ENCODE results near the gene OOEP. TPM values are rescaled to one million over a fixed set of nuclear protein-coding genes. Genes with fewer than 3 reads are reported as not detected.

Gene OOEP
- not detected for total RNA-seq
- under 1 TPM in 1 of 3 donors, not detected in 2; 0.15 TPM for polyA plus RNA-seq
- long read RNA-seq, donor 1 = 0 reads
- long read RNA-seq, donor 2 = 0 reads

DNA sequence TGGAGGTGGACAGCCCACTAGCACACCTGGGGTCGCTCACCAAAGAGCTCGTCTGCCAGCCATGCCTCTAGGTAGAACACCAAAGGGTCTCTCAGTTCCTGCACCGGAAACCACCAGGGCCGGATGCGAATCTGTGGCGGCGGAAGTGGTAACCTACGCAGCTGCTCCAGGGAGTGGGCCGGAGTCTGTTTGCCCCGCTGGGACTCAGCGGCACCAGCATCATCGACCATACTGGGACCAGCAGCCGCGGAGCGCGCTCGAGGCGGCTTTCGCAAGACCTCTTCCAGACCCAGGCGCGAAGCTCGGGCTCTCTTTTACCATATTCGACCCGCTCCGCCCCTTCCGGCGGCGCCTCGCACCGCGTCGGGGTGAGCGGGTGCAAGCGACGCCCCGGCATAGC is at the start of gene OOEP:
OOEP (minus strand) TSS at position 335 of the 400 bp plus-strand sequence; CDS start at position 230, 105 bp downstream.
- 97% methylated on average over 36 of the region's 36 CpGs for WGBS, 3 donors
- H3K27me3 ChIP-seq (ENCODE audit: insufficient read depth in 3 of 3, low read length in 2 of 3) = no peaks in the 10 kb centered on the region
- H3K36me3 ChIP-seq (ENCODE audit: insufficient read depth in 1 of 2, low read depth in 1 of 2) = no peaks in the 10 kb centered on the region
- ATAC-seq = no peak
- H3K27ac ChIP-seq = no peak within 1 kb of the TSS
- no peak within 1 kb of the TSS for H3K4me3 ChIP-seq
- intact Hi-C loops (cut with DNase I) = no loop called here
- DNase-seq = no peak
- TF ChIP-seq, protein P1, sequence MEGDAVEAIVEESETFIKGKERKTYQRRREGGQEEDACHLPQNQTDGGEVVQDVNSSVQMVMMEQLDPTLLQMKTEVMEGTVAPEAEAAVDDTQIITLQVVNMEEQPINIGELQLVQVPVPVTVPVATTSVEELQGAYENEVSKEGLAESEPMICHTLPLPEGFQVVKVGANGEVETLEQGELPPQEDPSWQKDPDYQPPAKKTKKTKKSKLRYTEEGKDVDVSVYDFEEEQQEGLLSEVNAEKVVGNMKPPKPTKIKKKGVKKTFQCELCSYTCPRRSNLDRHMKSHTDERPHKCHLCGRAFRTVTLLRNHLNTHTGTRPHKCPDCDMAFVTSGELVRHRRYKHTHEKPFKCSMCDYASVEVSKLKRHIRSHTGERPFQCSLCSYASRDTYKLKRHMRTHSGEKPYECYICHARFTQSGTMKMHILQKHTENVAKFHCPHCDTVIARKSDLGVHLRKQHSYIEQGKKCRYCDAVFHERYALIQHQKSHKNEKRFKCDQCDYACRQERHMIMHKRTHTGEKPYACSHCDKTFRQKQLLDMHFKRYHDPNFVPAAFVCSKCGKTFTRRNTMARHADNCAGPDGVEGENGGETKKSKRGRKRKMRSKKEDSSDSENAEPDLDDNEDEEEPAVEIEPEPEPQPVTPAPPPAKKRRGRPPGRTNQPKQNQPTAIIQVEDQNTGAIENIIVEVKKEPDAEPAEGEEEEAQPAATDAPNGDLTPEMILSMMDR (IDR thresholded peaks at IDR 0.05) = no peak
- H3K4me1 ChIP-seq = no peaks in the 10 kb centered on the region
- no peaks in the 10 kb centered on the region for H3K9me3 ChIP-seq

DNA sequence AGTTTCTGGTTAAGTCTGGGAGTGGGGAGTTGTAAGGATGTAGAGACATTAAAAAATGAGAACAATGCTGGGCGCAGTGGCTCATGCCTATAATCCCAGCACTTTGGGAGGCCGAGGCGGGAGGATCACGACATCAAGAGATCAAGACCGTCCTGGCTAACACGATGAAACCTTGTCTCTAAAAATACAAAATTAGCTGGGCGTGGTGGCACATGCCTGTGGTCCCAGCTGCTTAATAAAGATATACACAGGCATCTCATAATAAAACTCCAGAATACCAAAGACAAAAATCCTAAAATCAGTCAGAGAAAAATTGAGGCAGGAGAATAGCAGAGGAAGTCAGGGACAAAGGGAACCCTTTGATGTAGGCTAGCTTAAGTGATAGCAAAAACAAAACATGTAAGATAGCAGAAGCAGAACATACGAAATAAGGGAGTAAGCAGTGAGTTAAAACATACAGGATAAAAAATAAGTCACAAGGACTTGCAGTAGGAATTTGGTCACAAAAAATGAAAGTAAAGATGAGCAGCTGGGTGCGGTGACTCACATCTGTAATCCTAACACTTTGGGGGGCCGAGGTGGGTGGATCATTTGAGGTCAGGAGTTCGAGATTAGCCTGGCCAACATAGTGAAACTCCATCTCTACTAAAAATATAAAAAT is 48.5 kb upstream of the OOEP start:
- Histone ChIP-seq H3K36me3 (ENCODE audit: insufficient read depth in 1 of 2, low read depth in 1 of 2) (no peaks in the 10 kb centered on the region), H3K27me3 (ENCODE audit: insufficient read depth in 3 of 3, low read length in 2 of 3) (no peaks in the 10 kb centered on the region), H3K9me3 (no peaks in the 10 kb centered on the region), H3K4me1 (no peaks in the 10 kb centered on the region), H3K4me3 (no peak overlapping the region), H3K27ac (no peak overlapping the region)
- DNase-seq (no peak), ATAC-seq (no peak)
- WGBS, 3 donors = 70 to 86% (median 75%) methylated on average over 11 of the region's 11 CpGs
- intact Hi-C loops (cut with DNase I) = no loop called here
- TF ChIP-seq, protein P1 (IDR thresholded peaks at IDR 0.05) = no peak

DNA sequence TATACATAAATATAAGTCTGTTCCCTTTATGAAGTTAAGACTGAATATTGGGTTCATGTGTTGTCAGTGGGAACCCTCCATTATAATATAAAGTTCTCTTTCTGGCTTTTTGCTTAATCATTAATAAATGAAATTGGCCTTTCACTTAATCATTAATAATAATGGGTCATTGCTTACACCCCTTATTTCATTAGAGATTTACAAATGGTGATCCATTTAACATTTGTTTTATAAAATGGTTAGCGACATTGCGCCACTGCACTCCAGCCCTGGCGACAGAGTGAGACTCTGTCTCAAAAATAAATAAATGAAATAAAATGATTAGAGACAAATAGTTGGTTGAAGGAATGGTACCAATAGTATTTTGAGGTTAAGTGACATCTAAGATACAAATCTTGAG is 43.4 kb upstream of the OOEP start:
- Histone ChIP-seq H3K4me3 (no peak overlapping the region), H3K27me3 (ENCODE audit: insufficient read depth in 3 of 3, low read length in 2 of 3) (no peaks in the 10 kb centered on the region), H3K9me3 (no peaks in the 10 kb centered on the region), H3K36me3 (ENCODE audit: insufficient read depth in 1 of 2, low read depth in 1 of 2) (no peaks in the 10 kb centered on the region), H3K27ac (no peak overlapping the region), H3K4me1 (no peaks in the 10 kb centered on the region)
- WGBS, 3 donors = 96 to 99% (median 97%) methylated on average over 3 of the region's 3 CpGs
- TF ChIP-seq, protein P1 (IDR thresholded peaks at IDR 0.05) = no peak
- ATAC-seq (no peak), DNase-seq (no peak)
- intact Hi-C loops (cut with DNase I) = no loop called here

DNA sequence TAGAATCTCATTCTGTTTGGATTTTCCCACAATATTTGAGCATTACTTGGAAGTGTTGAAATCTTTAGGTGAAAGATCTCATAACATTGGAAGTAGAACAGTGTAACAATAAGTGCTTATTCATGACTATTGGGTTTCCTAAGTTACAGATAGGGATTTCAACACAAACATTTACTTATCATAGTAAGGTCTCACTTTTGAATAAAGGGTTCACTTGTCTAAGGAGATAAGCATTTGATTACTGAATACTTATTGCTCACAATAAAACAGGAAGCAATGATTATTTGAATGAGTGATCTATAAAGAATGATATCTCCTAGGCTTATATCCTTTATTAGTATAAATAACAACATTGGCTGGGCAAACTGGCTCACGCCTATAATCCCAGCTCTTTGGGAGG is 39.7 kb upstream of the OOEP start:
- intact Hi-C loops (cut with DNase I) = no loop called here
- Histone ChIP-seq H3K36me3 (ENCODE audit: insufficient read depth in 1 of 2, low read depth in 1 of 2) (no peaks in the 10 kb centered on the region), H3K9me3 (no peaks in the 10 kb centered on the region), H3K4me3 (no peak overlapping the region), H3K27ac (no peak overlapping the region), H3K4me1 (no peaks in the 10 kb centered on the region), H3K27me3 (ENCODE audit: insufficient read depth in 3 of 3, low read length in 2 of 3) (no peaks in the 10 kb centered on the region)
- DNase-seq = no peak
- 97 to 100% (median 100%) methylated on average over 1 of the region's 1 CpG for WGBS, 3 donors
- ATAC-seq = no peak
- TF ChIP-seq, protein P1 (IDR thresholded peaks at IDR 0.05) = no peak

DNA sequence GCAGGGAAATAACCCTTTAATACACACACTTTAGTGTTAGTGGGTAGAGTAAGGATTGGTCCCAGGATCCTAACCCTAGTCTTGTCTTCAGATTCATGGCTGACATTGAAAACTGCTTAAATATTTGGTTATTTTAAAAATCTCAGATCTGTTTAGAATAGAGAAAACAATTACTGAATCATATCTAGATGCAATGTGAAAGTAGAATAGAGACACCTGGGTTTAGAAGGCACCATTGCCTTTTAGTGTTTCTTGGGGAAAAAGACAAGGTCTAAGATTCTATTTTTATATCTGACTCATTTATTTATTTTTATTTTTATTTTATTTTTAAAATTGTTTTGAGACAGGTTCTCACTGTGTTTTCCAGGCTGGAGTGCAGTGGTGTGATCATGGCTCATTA is 31.0 kb upstream of the OOEP start:
- intact Hi-C loops (cut with DNase I) = no loop called here
- DNase-seq (no peak), ATAC-seq (no peak)
- H3K4me1 ChIP-seq = no peaks in the 10 kb centered on the region
- no peaks in the 10 kb centered on the region for H3K36me3 ChIP-seq (ENCODE audit: insufficient read depth in 1 of 2, low read depth in 1 of 2)
- no peaks in the 10 kb centered on the region for H3K9me3 ChIP-seq
- H3K4me3 ChIP-seq = no peak overlapping the region
- H3K27ac ChIP-seq = no peak overlapping the region
- TF ChIP-seq, protein P1 (IDR thresholded peaks at IDR 0.05) = no peak
- no peaks in the 10 kb centered on the region for H3K27me3 ChIP-seq (ENCODE audit: insufficient read depth in 3 of 3, low read length in 2 of 3)

Measured in psoas muscle (tissue), 8 donors.